ENCODE results near the gene DMBX1.

DMBX1 gene

DNA sequence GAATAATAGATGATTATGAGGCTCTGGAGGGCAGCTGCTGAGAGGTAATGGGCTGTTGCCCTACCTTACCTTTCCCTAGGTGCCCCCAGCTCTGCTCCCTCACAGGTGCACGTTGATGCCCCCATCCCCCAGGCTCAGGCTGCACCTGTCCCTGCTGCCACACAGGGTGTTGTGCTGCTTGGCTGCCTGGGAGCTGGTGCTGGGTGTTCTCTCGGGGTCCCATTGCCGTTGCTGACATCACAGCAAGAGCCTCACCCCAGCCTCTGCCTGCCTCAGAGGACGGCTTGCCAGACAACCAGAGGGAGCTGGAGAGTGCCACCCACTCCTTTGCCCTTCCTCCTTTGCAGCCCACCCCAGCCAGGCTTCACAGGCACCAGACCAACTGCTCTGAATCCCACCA, 31.4 kb upstream of the DMBX1 start:
- Histone ChIP-seq H3K27ac (no peak overlapping the region), H3K4me3 (no peak overlapping the region)

DNA sequence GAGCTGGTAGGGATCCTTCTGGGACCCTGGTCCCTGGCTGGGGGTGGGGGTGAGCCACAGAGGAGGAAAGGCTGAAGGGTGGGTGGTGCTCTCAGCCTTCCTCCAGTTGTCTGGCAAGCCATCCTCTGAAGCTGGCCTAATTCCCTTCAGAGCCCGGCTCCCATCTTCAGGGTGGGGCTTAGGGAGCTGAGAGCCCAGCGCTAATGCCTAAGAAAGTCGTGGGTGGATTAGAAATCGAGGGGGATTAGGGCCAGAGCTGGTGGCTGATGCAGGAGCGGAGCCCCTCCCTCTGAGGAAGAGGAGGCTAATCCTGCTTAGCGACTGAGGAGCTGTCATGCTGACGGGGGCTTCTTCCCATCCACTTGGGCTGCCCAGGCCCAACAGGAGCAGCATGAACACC, 30.8 kb upstream of the DMBX1 start:
- no peak overlapping the region for H3K27ac ChIP-seq
- H3K4me3 ChIP-seq: no peak overlapping the region

GRCh38 chr1:46459315-46459714, 30.3 kb upstream of the DMBX1 start:
- Histone ChIP-seq H3K4me3 (no peak overlapping the region), H3K27ac (no peak overlapping the region)

- Histone ChIP-seq H3K4me3 (no peak overlapping the region), H3K27ac (no peak overlapping the region)
Measured at GRCh38 chr1:46461017-46461808, 28.4 kb upstream of the DMBX1 start.

- Histone ChIP-seq H3K27ac (no peak overlapping the region), H3K4me3 (no peak overlapping the region)
Measured at GRCh38 chr1:46461809-46462448, 27.7 kb upstream of the DMBX1 start.

- H3K27ac ChIP-seq: no peak overlapping the region
Measured at GRCh38 chr1:46464013-46464548, 25.6 kb upstream of the DMBX1 start.

GRCh38 chr1:46464915-46465314, 24.7 kb upstream of the DMBX1 start:
- Histone ChIP-seq H3K4me3 (no peak overlapping the region), H3K27ac (no peak overlapping the region)

More at GRCh38 chr1:46464013-46464548, 25.6 kb upstream of the DMBX1 start:
- no peak overlapping the region for H3K4me3 ChIP-seq

DNA sequence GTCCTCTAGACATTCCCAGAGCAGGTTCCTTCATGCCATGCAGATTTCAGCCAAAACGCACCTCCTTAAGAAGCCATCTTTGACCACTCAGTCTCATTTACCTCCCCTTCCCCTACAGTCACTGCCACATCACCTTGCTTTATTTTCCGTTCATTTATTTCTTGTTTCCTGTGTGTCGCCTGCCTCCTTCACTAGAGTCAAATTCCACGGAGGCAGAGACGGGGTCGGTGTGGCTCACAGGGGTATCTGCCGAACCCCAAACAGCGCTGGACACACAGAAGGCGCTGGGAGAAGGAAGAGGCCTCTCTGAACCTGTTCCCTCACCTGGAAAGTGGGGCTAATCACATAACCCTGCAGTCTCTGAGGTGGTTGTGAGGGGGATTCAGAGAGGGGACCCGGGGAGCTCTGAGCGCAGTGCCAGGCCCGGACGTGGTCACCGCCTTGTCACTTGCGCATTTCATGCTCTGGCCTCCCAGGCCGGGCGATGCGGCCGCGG, 23.6 kb upstream of the DMBX1 start:
- H3K27ac ChIP-seq: peak overlapping the region in 1 of 21 experiments; percentile 23
- H3K4me3 ChIP-seq: peak overlapping the region; percentile 31 to 58 (median 47)

DNA sequence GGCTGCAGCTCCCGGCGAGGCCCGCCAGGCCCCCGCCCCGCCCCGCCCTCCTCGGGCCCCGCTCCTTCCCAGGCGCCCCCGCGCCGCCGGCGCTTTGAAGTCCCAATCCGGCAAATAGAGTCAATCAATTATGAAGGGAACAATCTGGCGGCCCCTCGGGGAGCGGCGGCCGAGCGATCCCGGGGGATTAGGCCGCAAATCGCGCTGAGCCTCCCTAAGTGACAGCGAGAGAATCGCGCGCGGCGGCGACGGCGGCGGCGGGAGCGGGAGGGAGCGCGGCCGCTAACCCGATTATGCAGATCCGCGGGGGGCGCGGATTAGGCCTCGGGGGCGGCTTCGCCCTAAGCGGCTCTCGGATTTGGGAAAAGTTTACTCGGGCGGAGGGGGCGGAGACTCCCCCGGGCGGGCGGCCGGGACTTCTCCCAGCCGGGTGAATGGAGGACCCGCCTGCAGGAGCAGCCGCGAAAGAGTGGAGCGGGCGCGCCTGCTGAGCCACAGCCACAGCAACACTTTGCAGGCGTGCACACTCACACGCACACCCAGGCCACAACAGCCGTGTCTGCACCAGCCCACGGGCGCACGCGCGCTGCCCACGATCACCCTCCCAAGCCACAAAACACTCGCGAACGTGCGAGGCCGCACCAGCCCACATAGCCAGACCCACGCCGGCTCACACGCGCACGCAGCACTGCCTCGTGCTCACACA, 23.0 kb upstream of the DMBX1 start:
- H3K4me3 ChIP-seq: peak overlapping the region; percentile 31 to 58 (median 47)

DNA sequence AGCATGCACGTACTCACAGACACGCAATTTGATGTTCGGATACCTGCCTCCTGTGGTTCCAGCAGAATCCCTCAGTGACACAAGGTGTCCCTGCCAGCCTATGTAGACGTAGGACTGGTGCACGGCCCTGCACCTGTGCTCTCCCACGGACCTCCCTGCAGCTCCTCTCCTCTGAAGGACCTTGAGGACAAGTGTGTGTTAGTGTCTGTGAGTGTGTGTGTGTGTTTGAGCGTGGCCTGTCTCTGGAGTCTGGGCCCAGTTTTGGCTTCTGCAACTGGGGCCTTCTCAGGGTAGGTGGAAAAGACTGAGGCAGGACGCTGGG, 22.5 kb upstream of the DMBX1 start:
- Histone ChIP-seq H3K4me3 (peak overlapping the region in 3 of 7 experiments; percentile 47 to 58 (median 55)), H3K27ac (no peak overlapping the region)

More for the DNA sequence above, 23.0 kb upstream of the DMBX1 start:
- H3K27ac ChIP-seq: peak overlapping the region in 4 of 21 experiments; percentile 16 to 30 (median 25)

DNA sequence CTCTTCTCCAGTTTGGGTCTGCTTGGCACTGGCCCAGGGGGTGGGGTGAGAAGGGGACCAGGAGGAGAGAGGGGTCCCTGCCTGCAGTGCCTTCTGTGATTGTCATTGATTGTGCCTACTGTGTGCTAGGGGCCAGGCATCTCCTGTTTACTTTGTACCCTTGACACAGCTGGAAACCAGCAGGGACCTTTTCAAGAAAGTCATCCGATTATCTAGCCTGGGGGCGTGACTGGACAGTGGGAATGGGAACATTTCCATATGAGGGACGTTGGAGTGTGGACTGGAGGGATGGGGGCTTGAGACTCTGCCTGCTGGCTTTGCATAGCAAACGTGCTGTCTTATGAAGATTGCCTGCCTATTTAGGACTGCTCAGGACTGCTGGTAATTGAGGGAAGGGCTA, 19.8 kb upstream of the DMBX1 start:
- no peak overlapping the region for H3K4me3 ChIP-seq
- no peak overlapping the region for H3K27ac ChIP-seq

GRCh38 chr1:46471848-46472492, 17.7 kb upstream of the DMBX1 start:
- Histone ChIP-seq H3K27ac (no peak overlapping the region), H3K4me3 (no peak overlapping the region)

GRCh38 chr1:46472498-46473181, 17.0 kb upstream of the DMBX1 start:
- no peak overlapping the region for H3K27ac ChIP-seq
- no peak overlapping the region for H3K4me3 ChIP-seq

DNA sequence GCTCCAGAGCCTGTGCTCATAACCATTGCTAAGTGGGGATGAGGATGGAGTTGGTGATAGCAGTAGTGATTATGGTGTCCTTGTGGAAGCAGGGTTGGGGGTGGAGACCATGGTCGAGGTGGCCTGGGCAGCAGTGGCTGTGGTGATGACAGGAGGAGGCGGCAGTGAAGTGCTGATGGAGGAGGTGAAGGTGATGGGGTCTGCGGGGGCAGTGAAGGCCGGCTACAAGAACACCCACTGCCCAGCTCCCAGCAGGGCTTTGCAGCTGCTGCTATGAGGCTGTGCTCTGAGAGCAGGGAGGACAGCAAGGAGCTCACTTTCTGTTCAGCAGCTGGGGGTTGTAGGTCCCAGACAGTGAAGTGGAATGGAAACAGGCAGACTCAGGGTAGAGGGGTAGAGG, 15.6 kb upstream of the DMBX1 start:
- H3K4me3 ChIP-seq: no peak overlapping the region
- no peak overlapping the region for H3K27ac ChIP-seq

DNA sequence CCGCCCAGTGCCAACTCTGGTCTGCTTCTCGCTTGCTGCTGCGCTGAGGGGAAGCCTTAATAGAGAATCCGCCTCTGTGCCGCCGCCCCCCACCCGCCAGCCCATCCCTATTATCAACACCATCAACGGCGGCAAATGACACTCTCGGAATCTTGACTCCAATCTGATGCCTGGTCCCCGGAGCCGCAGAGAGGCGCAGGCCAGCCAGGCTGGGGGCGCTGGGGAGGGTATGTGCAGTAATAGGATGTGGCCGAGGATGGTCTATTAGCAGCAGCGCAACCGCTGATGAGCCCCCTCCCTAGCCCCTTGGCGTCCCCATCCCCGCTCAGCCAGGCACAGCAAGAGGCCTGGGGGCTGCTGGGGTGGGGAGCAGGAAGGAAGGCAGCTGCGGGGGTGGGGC, 15.1 kb upstream of the DMBX1 start:
- Histone ChIP-seq H3K27ac (no peak overlapping the region), H3K4me3 (no peak overlapping the region)

DNA sequence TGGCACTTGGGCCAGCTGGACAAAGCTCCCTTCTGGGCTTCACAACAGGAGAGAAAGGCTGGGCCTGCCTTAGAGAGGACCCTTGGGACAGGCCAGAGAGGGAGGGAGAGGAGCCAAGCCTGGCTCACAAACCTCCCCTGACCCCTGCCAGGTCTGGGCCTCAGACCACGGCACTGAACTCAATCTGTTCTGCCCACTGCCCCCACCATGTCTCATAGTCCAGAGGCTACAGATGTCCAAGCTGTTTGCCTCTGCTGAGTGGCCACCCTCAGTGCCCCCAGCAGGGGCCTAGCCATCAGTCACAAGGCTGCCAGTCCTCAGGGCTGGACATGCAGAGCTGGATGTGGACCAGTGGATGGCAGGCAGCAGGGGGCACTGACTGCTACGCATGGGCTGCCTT, 13.0 kb upstream of the DMBX1 start:
- Histone ChIP-seq H3K27ac (no peak overlapping the region), H3K4me3 (no peak overlapping the region)

- Histone ChIP-seq H3K4me3 (no peak overlapping the region), H3K27ac (no peak overlapping the region)
Measured at GRCh38 chr1:46477153-46477929, 12.3 kb upstream of the DMBX1 start.

DNA sequence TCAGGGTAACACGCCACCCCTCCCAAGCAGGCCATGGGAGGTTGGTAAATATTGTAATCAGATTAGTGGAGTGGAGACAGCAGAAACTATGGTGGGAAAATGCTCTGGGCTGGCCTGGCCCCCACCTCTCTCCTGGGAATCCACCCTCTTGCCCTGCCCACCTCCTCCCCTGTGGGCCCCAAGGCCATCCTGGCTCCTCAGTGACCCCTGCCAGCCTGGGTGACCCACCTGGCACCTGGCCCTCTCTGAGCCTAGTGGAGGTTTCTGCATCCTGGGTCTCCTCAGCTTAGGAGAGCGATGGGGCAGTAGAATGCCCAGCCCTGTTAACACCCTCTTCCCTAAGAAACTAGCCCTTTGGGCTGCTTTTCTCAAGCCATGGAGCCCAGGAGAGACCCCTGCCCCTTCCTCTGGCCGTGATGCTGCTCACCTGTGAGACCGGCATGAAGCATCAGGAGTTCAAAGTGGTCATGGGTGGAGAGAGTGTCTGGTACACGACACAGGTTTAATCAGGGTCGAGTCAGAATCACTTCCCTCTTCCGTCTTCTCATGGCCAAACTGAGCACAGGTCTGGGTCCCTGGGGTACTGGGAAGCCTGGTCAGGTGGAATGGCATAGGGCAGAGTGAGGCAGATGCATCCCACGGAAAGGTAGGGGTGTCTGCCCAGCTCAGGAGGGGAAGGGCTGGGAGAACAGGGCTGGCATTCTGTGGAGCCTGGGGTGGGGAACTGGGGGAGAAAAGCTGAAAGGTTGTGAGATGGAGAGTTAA, 10.7 kb upstream of the DMBX1 start:
- no peak overlapping the region for H3K27ac ChIP-seq

More for the DNA sequence above, 10.7 kb upstream of the DMBX1 start:
- H3K4me3 ChIP-seq: no peak overlapping the region
